K562 (cell line): ENCODE measurements around the gene ITPRIPL1. TPM values are rescaled to one million over a fixed set of nuclear protein-coding genes. Genes with fewer than 3 reads are reported as not detected.

Experiments
- ATAC-seq: fragments of 200-7000 bp; cut with Tn5 transposase; 3 replicates; pipeline ENCODE4 v1.9.1; 2020; ENCODE audit warnings: moderate library complexity
- BruUV-seq: library from RNA; stranded (reverse); fragments of 400-500 nt; replicated peaks from 2 replicates; lab custom pipeline; 2021; lab: Mats Ljungman, UMichigan
- CTCF ChIA-PET: fragments of 300-600 bp; formaldehyde crosslinking; extraction: SDS; loops from one replicate; lab custom pipeline; 2021; ENCODE audit warnings: low intra/inter-chr PET ratio; lab: Yijun Ruan, JAX
- POLR2A ChIA-PET: fragments of 300-600, 350-650 bp; sonication (Branson Sonifier 250); formaldehyde crosslinking; extraction: SDS; loops from one replicate; lab custom pipeline; 2021; ENCODE audit warnings: antibody characterized with exemption, inconsistent platforms; lab: Yijun Ruan, JAX
- DNase-seq, 4 experiments: peaks; one replicate each; pipeline versions ENCODE4 v3.0.0 to v3.0.0-alpha.2; 2011 to 2018; ENCODE audit warnings: low spot score in 3 of 4, mixed read lengths in 3 of 4; ENCODE audit errors: extremely low read depth in 1 of 4
- FAIRE-seq: peaks from 2 replicates; lab custom pipeline; 2011; peaks lifted over from hg19 to GRCh38; lab: Jason Lieb, UNC
- H2AFZ ChIP-seq: 2 replicates; pipeline ENCODE4 v1.6.0; 2011; ENCODE audit warnings: low read depth, low read length, control low read depth, inconsistent platforms
- H3K27ac ChIP-seq: fragments of 200-600 bp; 3 replicates; pipeline ENCODE4 v1.8.0; 2011; ENCODE audit warnings: low read depth, mild to moderate bottlenecking, control low read depth, inconsistent platforms, low read length, moderate library complexity, mixed read lengths; ENCODE audit errors: extremely low read depth
- H3K27me3 ChIP-seq, 2 experiments: fragments of 300-600 bp in 1 of 2; 2 replicates in 1 of 2; 3 replicates in 1 of 2; pipeline versions ENCODE4 v1.6.0 to v1.8.0; 2011; ENCODE audit warnings: inconsistent platforms in 2 of 2, low read length in 2 of 2, mild to moderate bottlenecking in 1 of 2, mixed read lengths in 1 of 2, moderate library complexity in 1 of 2; ENCODE audit not compliant: control insufficient read depth in 2 of 2, insufficient read depth in 2 of 2
- H3K36me3 ChIP-seq: fragments of 300-600 bp; 3 replicates; pipeline ENCODE4 v1.8.0; 2011; ENCODE audit warnings: mild to moderate bottlenecking, low read length, inconsistent platforms; ENCODE audit not compliant: control insufficient read depth, insufficient read depth
- H3K4me1 ChIP-seq, 2 experiments: fragments of 200-600 bp in 1 of 2; replicated peaks in 1 of 2; 2 replicates in 1 of 2; 3 replicates in 1 of 2; pipeline versions ENCODE4 v1.5.1 to v1.8.0; 2011; ENCODE audit warnings: inconsistent platforms in 2 of 2, low read length in 2 of 2, mild to moderate bottlenecking in 1 of 2, mixed read lengths in 1 of 2, moderate library complexity in 1 of 2; ENCODE audit not compliant: control insufficient read depth in 2 of 2, insufficient read depth in 2 of 2
- H3K4me2 ChIP-seq: 2 replicates; pipeline ENCODE4 v1.6.1; 2011; ENCODE audit warnings: low read length, control low read depth, inconsistent platforms, mixed read lengths; ENCODE audit not compliant: insufficient read depth
- H3K4me3 ChIP-seq: fragments of 200-600 bp; sonication (generic), shearing (Covaris generic); 2 replicates; pipeline ENCODE4 v1.5.1; 2016; ENCODE audit warnings: control low read depth, inconsistent platforms
- H3K79me2 ChIP-seq: fragments of 200-600 bp; 3 replicates; pipeline ENCODE4 v1.8.0; 2011; ENCODE audit warnings: low read length, inconsistent platforms; ENCODE audit not compliant: control insufficient read depth, insufficient read depth
- H3K9ac ChIP-seq, 2 experiments: 2 replicates each; pipeline versions ENCODE4 v1.6.0 to v1.6.1; 2011; ENCODE audit warnings: low read depth in 2 of 2, low read length in 2 of 2, control low read depth in 1 of 2, inconsistent platforms in 1 of 2, mild to moderate bottlenecking in 1 of 2, mixed read lengths in 1 of 2; ENCODE audit not compliant: insufficient read depth in 1 of 2
- H3K9me1 ChIP-seq: one replicate; pipeline ENCODE4 v1.6.0; 2011; ENCODE audit warnings: inconsistent platforms, mild to moderate bottlenecking, low read length, moderate library complexity; ENCODE audit not compliant: control insufficient read depth, insufficient read depth
- H3K9me3 ChIP-seq: replicated peaks from 2 replicates; pipeline ENCODE4 v1.5.1; 2011; ENCODE audit warnings: low read depth, low read length, inconsistent platforms; ENCODE audit not compliant: control insufficient read depth, insufficient read depth
- H4K20me1 ChIP-seq: replicated peaks from 2 replicates; pipeline ENCODE4 v1.6.1; 2011; ENCODE audit warnings: low read length, inconsistent platforms, mixed read lengths; ENCODE audit not compliant: control insufficient read depth, insufficient read depth
- BRD4 ChIP-seq: fragments of 200-600 bp; sonication (generic); IDR thresholded peaks from 2 replicates; pipeline ENCODE4 v1.6.1; 2017; ENCODE audit warnings: inconsistent platforms
- E2F6 ChIP-seq, 2 experiments: IDR thresholded peaks; 2 replicates each; pipeline ENCODE4 v1.6.1; 2011; ENCODE audit warnings: borderline replicate concordance in 1 of 2, control low read depth in 1 of 2, low read depth in 1 of 2, low read length in 1 of 2, mild to moderate bottlenecking in 1 of 2, mixed read lengths in 1 of 2, moderate library complexity in 1 of 2; ENCODE audit not compliant: insufficient read depth in 1 of 2, insufficient read length in 1 of 2, poor library complexity in 1 of 2, severe bottlenecking in 1 of 2; ENCODE audit errors: extremely low read depth in 1 of 2
- FOSL1 ChIP-seq: fragments of 200-800 bp; sonication (Bioruptor generic); conservative IDR thresholded peaks from 2 replicates; pipeline ENCODE4 v1.6.1; 2016; ENCODE audit warnings: missing genetic modification characterization, missing compliant biosample characterization
- MGA ChIP-seq: fragments of 450-650 bp; IDR thresholded peaks from 2 replicates; pipeline ENCODE4 v1.6.1; 2016; ENCODE audit warnings: mild to moderate bottlenecking, moderate library complexity
- NRF1 ChIP-seq, 2 experiments: fragments of 450-650 bp; IDR thresholded peaks in 1 of 2; conservative IDR thresholded peaks in 1 of 2; 2 replicates each; pipeline ENCODE4 v1.6.1; 2014; ENCODE audit warnings: mild to moderate bottlenecking in 2 of 2
- TEAD1 ChIP-seq, 2 experiments: fragments of 450-650 bp in 1 of 2; sonication (generic) in 1 of 2; formaldehyde crosslinking; IDR thresholded peaks; 2 replicates each; pipeline versions ENCODE4 v1.4.0 to v1.8.0; 2020 to 2022; ENCODE audit warnings: mild to moderate bottlenecking in 2 of 2, missing genetic modification reagents in 1 of 2
- ZNF217 ChIP-seq: sonication (generic); formaldehyde crosslinking; IDR thresholded peaks from 2 replicates; pipeline ENCODE4 v1.8.0; 2022; ENCODE audit warnings: mild to moderate bottlenecking, missing genetic modification reagents
- WGBS: fragments of 100-300 bp; shearing (Covaris generic); methylation state at CpG from one replicate; pipeline ENCODE4 v1.1.6; 2016; ENCODE audit warnings: low coverage, mixed read lengths; ENCODE audit not compliant: insufficient coverage; ENCODE audit errors: missing lambda C conversion rate; 5-methylcytosine and 5-hydroxymethylcytosine counted together
- in situ Hi-C: fragments of 300-500 bp; cut with MboI; formaldehyde crosslinking; loops from 4 replicates; pipeline ENCODE4 v1.15.0; 2018; ENCODE audit warnings: inconsistent platforms, mixed read lengths
- intact Hi-C: fragments of 100-400 bp; cut with micrococcal nuclease; formaldehyde crosslinking; loops from 2 replicates; pipeline ENCODE4 v1.14.2; 2022
- polyA plus RNA-seq, 8 experiments: library from polyadenylated mRNA; depleted of rRNA in 4 of 8; stranded (reverse) in 5 of 8; unstranded in 3 of 8; fragments of >200 nt; fragmentation: Nextera tagmentation in 2 of 8; fragmentation: Illumina TruSeq in 1 of 8; extraction: Ambion mirVana in 2 of 8; extraction: Trizol in 1 of 8; gene quantifications; 2 replicates each; pipeline versions ENCODE4 v1.2.1 to v1.2.3, GENCODE V29; 2011 to 2014; ENCODE audit warnings: inconsistent platforms in 1 of 8, missing spikeins in 1 of 8
- total RNA-seq, 7 experiments: library from RNA; depleted of rRNA in 6 of 7; stranded (reverse); fragments of >200 nt in 6 of 7; fragmentation: Illumina TruSeq in 2 of 7; extraction: Trizol in 2 of 7; gene quantifications; 2 replicates each; pipeline versions ENCODE4 v1.2.1 to v1.2.3, GENCODE V29; 2011 to 2021; ENCODE audit warnings: low replicate concordance in 1 of 7

Gene ITPRIPL1
- total and polyA plus RNA-seq, 9 of the 15 experiments (the other 6 are each of a cell fraction or from before 2014, with no cell fraction given), result 0.99 to 9.0 (median 6.4) TPM

GRCh38 chr2:96305979-96306308 lies 19.2 kb upstream of the ITPRIPL1 start (continued):
- TF ChIP-seq FOSL1 (tag) (peak; percentile 8; the same call in 1 of the 2 replicates), BRD4 (peak; percentile 27; the same call in 1 of the 2 replicates), NRF1 (conservative IDR thresholded peaks at IDR 0.05 in 1 of 2, IDR thresholded peaks at IDR 0.05 in 1 of 2) (no peak), E2F6 (IDR thresholded peaks at IDR 0.05; ENCODE audit: borderline replicate concordance in 1 of 2, extremely low read depth in 1 of 2, insufficient read depth in 1 of 2, insufficient read length in 1 of 2, low read depth in 1 of 2, low read length in 1 of 2, poor library complexity in 1 of 2, severe bottlenecking in 1 of 2) (peak in 1 of 2 experiments; percentile 31), TEAD1 (CRISPR knock-in tag; IDR thresholded peaks at IDR 0.05) (0 out of 4 replicates have a peak, but pooled peaks of 1 of the 2 experiments have one; percentile 36)

- Histone ChIP-seq H3K27me3 (no peaks in the 10 kb centered on the region), H3K4me3 (peak overlapping the region; percentile 93), H3K9ac (peak overlapping the region; percentile 92 to 98), H3K9me3 (no peaks in the 10 kb centered on the region), H3K27ac (peak overlapping the region; percentile 91), H3K36me3 (peaks cover 33% of the 10 kb centered on the region), H3K9me1 (no peaks in the 10 kb centered on the region), H4K20me1 (no peaks in the 10 kb centered on the region), H3K4me2 (peak overlapping the region; percentile 99), H3K4me1 (peaks cover 13 to 14% of the 10 kb centered on the region in 2 experiments; a peak in 3 of 5 replicates), H3K79me2 (peaks cover 53% of the 10 kb centered on the region), H2AFZ (peak overlapping the region; percentile 92)
- CTCF ChIA-PET, result interaction anchor here (0.6 kb wide), 1 partner anchor 168 kb away, joined by 3 read pairs; the partner anchor contains the start of gene ASTL
- FAIRE-seq (peak; percentile 42), DNase-seq (no peak), ATAC-seq (no peak)
- in situ Hi-C loops, result no loop called here
- POLR2A ChIA-PET, result interaction anchor here (0.7 to 2.9 kb wide), 7 partner anchors 11 to 47 kb away, joined by 3 to 15 read pairs (median 4); partner anchors contain the start of gene NCAPH
- no TSS peak for BruUV-seq
- WGBS, result 33% methylated on average over 3 of the region's 3 CpGs
- intact Hi-C loops, result loop anchor here (10.0 kb wide), 1 partner anchor 198 kb away; the partner anchor contains the start of gene NEURL3
- TF ChIP-seq MGA (0 out of 2 replicates have a peak, but pooled peaks have one; percentile 12), ZNF217 (no peak)
Measured at GRCh38 chr2:96306370-96306769, 18.7 kb upstream of the ITPRIPL1 start.
